Sigmoid colon (tissue), 7 donors: Measurements from ENCODE around the gene PTX4. TPM values are rescaled to one million over a fixed set of nuclear protein-coding genes. Genes with fewer than 3 reads are reported as not detected.
A peak's percentile ranks its signal among the peaks of the same experiment; 100 is the strongest.
"Not testable (repeated sequence)": the region's sequence is repeated elsewhere in the genome, so short reads cannot be mapped to it uniquely, and the experiment has no call there.

Experiments used
- DNase-seq: peaks from one replicate; pipeline ENCODE4 v3.0.0-alpha.2; 2019
- H3K27ac ChIP-seq, 4 donors: fragments of 200-600 bp; sonication (generic); one replicate each; pipeline ENCODE4 v1.5.1; 2016 to 2019; ENCODE audit warnings: mild to moderate bottlenecking in 1 of 4
- H3K27me3 ChIP-seq, 3 donors: fragments of 200-600 bp; sonication (generic); one replicate each; pipeline ENCODE4 v1.5.1; 2019; ENCODE audit warnings: mild to moderate bottlenecking in 1 of 3
- H3K36me3 ChIP-seq, 4 donors: fragments of 200-600 bp; sonication (generic); one replicate each; pipeline ENCODE4 v1.5.1; 2016 to 2019
- H3K4me1 ChIP-seq, 4 donors: fragments of 200-600 bp; sonication (generic); one replicate each; pipeline ENCODE4 v1.5.1; 2017 to 2019
- H3K4me3 ChIP-seq, 4 donors: fragments of 200-600 bp; sonication (generic); one replicate each; pipeline ENCODE4 v1.5.1; 2017 to 2019; ENCODE audit warnings: mild to moderate bottlenecking in 2 of 4, moderate library complexity in 1 of 4
- H3K9me3 ChIP-seq, 4 donors: fragments of 200-600 bp in 3 of 4; sonication (generic) in 3 of 4; one replicate each; pipeline versions ENCODE4 v1.5.1 to v1.6.1; 2013 to 2019
- CTCF ChIP-seq, 4 experiments: fragments of 450-650 bp in 3 of 4; fragments of 200-600 bp in 1 of 4; IDR thresholded peaks; one replicate each; pipeline ENCODE4 v1.5.1; 2016 to 2019; ENCODE audit warnings: antibody characterized with exemption in 4 of 4, mild to moderate bottlenecking in 3 of 4, moderate library complexity in 2 of 4
- EP300 ChIP-seq, 4 donors: sonication (generic); formaldehyde crosslinking; IDR thresholded peaks; one replicate each; pipeline ENCODE4 v1.6.1; 2017; ENCODE audit warnings: antibody characterized with exemption in 4 of 4
- POLR2A ChIP-seq, 2 donors: fragments of 450-650 bp; IDR thresholded peaks; one replicate each; pipeline ENCODE4 v1.6.1; 2016; ENCODE audit warnings: antibody characterized with exemption in 2 of 2, mild to moderate bottlenecking in 2 of 2, moderate library complexity in 2 of 2
- POLR2AphosphoS5 ChIP-seq, 4 donors: sonication (generic); formaldehyde crosslinking; IDR thresholded peaks; one replicate each; pipeline ENCODE4 v1.6.1; 2017; ENCODE audit warnings: antibody characterized with exemption in 4 of 4
- WGBS, 2 donors: extraction: QIAGEN DNeasy Blood & Tissue Kit; methylation state at CpG; one replicate each; pipeline ENCODE4 v1.1.7; 2013; 5-methylcytosine and 5-hydroxymethylcytosine counted together
- intact Hi-C: fragments of 100-400 bp; cut with DNase I; formaldehyde crosslinking; loops from one replicate; pipeline ENCODE4 v1.15.1; 2023
- polyA plus RNA-seq, 3 donors: library from polyadenylated mRNA; stranded (reverse); fragments of 200-250 nt; gene quantifications; one replicate each; pipeline ENCODE4 v1.2.3, GENCODE V29; 2013
- total RNA-seq, 4 donors: library from RNA; depleted of rRNA; stranded (reverse); fragments of >200 nt; gene quantifications; one replicate each; pipeline ENCODE4 v1.1.0, GENCODE V29; 2016
- donor health status: healthy with polysubstance abuse.
- donor health status: Bipolar disorder and iron deficiency.
- donor health status: healthy.

Gene PTX4
- total and polyA plus RNA-seq, 7 donors = not detected

DNA sequence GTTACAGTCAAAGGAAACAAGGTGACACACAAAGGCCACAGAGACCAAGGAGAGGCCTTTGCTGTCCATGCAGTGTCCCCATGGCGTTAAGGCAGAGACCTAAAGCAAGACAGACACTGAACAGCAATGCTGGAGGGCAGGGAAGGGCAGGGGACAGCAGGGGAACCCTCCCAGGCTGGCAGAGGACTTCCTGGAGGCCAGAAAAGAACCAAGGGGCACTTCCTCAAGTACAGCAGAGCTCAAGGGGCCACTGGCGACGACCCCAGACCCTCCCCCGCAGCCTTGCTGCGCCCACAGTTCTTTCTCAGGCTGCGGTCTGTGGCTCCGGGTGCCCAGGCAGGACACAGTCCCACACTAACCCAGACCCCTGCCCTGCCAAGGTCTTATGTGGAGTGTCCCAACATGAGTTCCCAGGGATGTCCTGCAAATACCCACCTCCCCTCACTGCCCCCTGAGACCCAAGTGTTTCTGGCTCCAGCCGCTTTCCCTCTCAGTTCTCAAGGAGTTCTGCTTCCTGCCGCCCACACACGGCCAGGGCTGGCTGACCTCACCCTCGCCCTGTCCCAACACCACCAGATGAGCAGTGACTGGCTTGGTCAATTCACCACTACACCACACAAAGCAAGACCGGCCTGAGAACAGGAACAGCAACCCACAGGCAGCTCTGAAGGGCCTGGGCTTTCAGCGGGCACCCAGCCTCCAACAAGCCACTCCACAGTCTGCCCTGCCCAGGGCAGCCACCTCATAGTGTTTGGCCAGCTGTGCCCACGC, 18.1 kb downstream of the PTX4 start:
- intact Hi-C loops = no loop called here
- no peak for TF ChIP-seq POLR2A (IDR thresholded peaks at IDR 0.05)
- TF ChIP-seq CTCF (IDR thresholded peaks at IDR 0.05) = no peak
- no peak for TF ChIP-seq EP300 (IDR thresholded peaks at IDR 0.05)
- no peak for TF ChIP-seq POLR2AphosphoS5 (IDR thresholded peaks at IDR 0.05)
- H3K27ac ChIP-seq = peak overlapping the region in 1 of 4 donors; percentile 31
- DNase-seq = no peak
- no peak overlapping the region for H3K4me3 ChIP-seq
- H3K36me3 ChIP-seq = no peaks in the 10 kb centered on the region
- peaks cover 0 to 38% (median 30%) of the 10 kb centered on the region in 4 donors for H3K4me1 ChIP-seq
- WGBS, 2 donors = 75 to 84% methylated on average over 14 of the region's 14 CpGs
- no peaks in the 10 kb centered on the region for H3K27me3 ChIP-seq
- no peaks in the 10 kb centered on the region for H3K9me3 ChIP-seq

- Histone ChIP-seq H3K9me3 (no peaks in the 10 kb centered on the region), H3K4me1 (peaks cover 0 to 33% (median 26%) of the 10 kb centered on the region in 4 donors), H3K4me3 (no peak overlapping the region), H3K27me3 (no peaks in the 10 kb centered on the region), H3K36me3 (peaks cover 0 to 2% (median 0%) of the 10 kb centered on the region in 4 donors), H3K27ac (no peak overlapping the region)
- TF ChIP-seq POLR2AphosphoS5 (IDR thresholded peaks at IDR 0.05) (no peak), EP300 (IDR thresholded peaks at IDR 0.05) (no peak), CTCF (IDR thresholded peaks at IDR 0.05) (no peak), POLR2A (IDR thresholded peaks at IDR 0.05) (no peak)
- DNase-seq = no peak
- intact Hi-C loops = no loop called here
- WGBS, 2 donors = 80 to 84% methylated on average over 20 of the region's 20 CpGs
These were observed 19.0 kb downstream of the PTX4 start for GRCh38 chr16:1469693-1470201.

- H3K4me3 ChIP-seq, DNase-seq, H3K27me3 ChIP-seq, H3K9me3 ChIP-seq, H3K36me3 ChIP-seq, intact Hi-C loops, H3K27ac ChIP-seq: not testable (repeated sequence)
- peaks cover 0 to 31% (median 23%) of the 10 kb centered on the region in 4 donors for H3K4me1 ChIP-seq
- WGBS, 2 donors = 78 to 87% methylated on average over 5 of the region's 5 CpGs
These were observed 19.6 kb downstream of the PTX4 start for GRCh38 chr16:1469141-1469540.

DNA sequence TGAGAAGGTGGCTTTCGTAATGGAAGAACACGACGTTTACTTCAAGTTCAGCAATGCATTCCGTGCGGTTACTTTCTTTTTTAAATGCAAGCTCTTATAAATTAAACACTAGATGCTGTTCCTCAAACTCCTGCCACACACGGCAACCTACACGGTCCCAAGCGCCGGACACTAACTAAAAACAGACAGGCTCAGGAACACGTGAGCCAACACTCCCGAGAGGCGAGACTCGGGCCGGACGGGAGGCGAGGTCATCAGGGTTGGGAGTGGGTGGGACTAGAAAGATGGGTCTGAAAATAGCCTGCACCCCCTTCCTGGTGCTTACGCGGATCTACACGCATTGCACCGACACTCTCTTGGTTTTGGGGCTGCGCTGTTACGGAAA, 20.3 kb downstream of the PTX4 start:
- 92 to 93% methylated on average over 22 of the region's 22 CpGs for WGBS, 2 donors
- TF ChIP-seq CTCF (IDR thresholded peaks at IDR 0.05) (no peak), EP300 (IDR thresholded peaks at IDR 0.05) (no peak), POLR2A (IDR thresholded peaks at IDR 0.05) (no peak), POLR2AphosphoS5 (IDR thresholded peaks at IDR 0.05) (no peak)
- no peak for DNase-seq
- Histone ChIP-seq H3K4me3 (no peak overlapping the region), H3K36me3 (peaks cover 0 to 14% (median 0%) of the 10 kb centered on the region in 4 donors), H3K9me3 (no peaks in the 10 kb centered on the region), H3K4me1 (peaks cover 0 to 24% (median 15%) of the 10 kb centered on the region in 4 donors), H3K27me3 (no peaks in the 10 kb centered on the region), H3K27ac (no peak overlapping the region)
- intact Hi-C loops = no loop called here

GRCh38 chr16:1466968-1467521, 21.7 kb downstream of the PTX4 start:
- Histone ChIP-seq H3K36me3 (peaks cover 0 to 18% (median 0%) of the 10 kb centered on the region in 4 donors), H3K4me3 (no peak overlapping the region), H3K27me3 (no peaks in the 10 kb centered on the region), H3K9me3 (no peaks in the 10 kb centered on the region), H3K4me1 (peaks cover 0 to 15% (median 9%) of the 10 kb centered on the region in 4 donors), H3K27ac (no peak overlapping the region)
- TF ChIP-seq CTCF (IDR thresholded peaks at IDR 0.05) (no peak), EP300 (IDR thresholded peaks at IDR 0.05) (no peak), POLR2A (IDR thresholded peaks at IDR 0.05) (no peak), POLR2AphosphoS5 (IDR thresholded peaks at IDR 0.05) (no peak)
- intact Hi-C loops = no loop called here
- no peak for DNase-seq
- 82 to 86% methylated on average over 14 of the region's 14 CpGs for WGBS, 2 donors
